Stomach (tissue), 4 donors: ENCODE data around the gene LOXL1.

Experiments used
- CTCF ChIP-seq, 7 experiments: fragments of 450-650 bp in 4 of 7; fragments of 200-600 bp in 3 of 7; sonication (generic) in 3 of 7; IDR thresholded peaks; one replicate each; pipeline ENCODE4 v1.5.1; 2016 to 2019; ENCODE audit warnings: antibody characterized with exemption in 7 of 7, control low read depth in 2 of 7, mild to moderate bottlenecking in 1 of 7
- POLR2A ChIP-seq, 4 donors: fragments of 450-650 bp; IDR thresholded peaks; one replicate each; pipeline ENCODE4 v1.6.1; 2016; ENCODE audit warnings: antibody characterized with exemption in 4 of 4, control low read depth in 2 of 4, mild to moderate bottlenecking in 1 of 4, moderate library complexity in 1 of 4
- POLR2AphosphoS5 ChIP-seq, 3 donors: sonication (generic); formaldehyde crosslinking; IDR thresholded peaks; one replicate each; pipeline ENCODE4 v1.6.1; 2016; ENCODE audit warnings: antibody characterized with exemption in 3 of 3

- TF ChIP-seq CTCF (IDR thresholded peaks at IDR 0.05) (no peak), POLR2AphosphoS5 (IDR thresholded peaks at IDR 0.05) (no peak), POLR2A (IDR thresholded peaks at IDR 0.05) (no peak)
These were observed 3.1 kb upstream of the LOXL1 start for GRCh38 chr15:73923156-73923487.
